Osteocyte (in vitro differentiated cells): ENCODE data around the gene SPSB3. TPM values are rescaled to one million over a fixed set of nuclear protein-coding genes. Genes with fewer than 3 reads are reported as not detected.

ENCODE experiments used
- DNase-seq: peaks from one replicate; pipeline ENCODE4 v3.0.0; 2021; ENCODE audit warnings: mixed read lengths; ENCODE audit not compliant: unreplicated experiment; ENCODE audit errors: extremely low spot score
- H3K27ac Mint-ChIP-seq: one replicate; pipeline ENCODE4 v1.8.0; 2021; ENCODE audit warnings: mild to moderate bottlenecking, mixed read lengths; ENCODE audit not compliant: unreplicated experiment
- H3K27me3 Mint-ChIP-seq: one replicate; pipeline ENCODE4 v1.8.0; 2021; ENCODE audit warnings: mixed read lengths; ENCODE audit not compliant: unreplicated experiment
- H3K36me3 Mint-ChIP-seq: one replicate; pipeline ENCODE4 v1.8.0; 2021; ENCODE audit warnings: mixed read lengths; ENCODE audit not compliant: unreplicated experiment
- H3K4me1 Mint-ChIP-seq: one replicate; pipeline ENCODE4 v1.8.0; 2021; ENCODE audit warnings: mixed read lengths; ENCODE audit not compliant: unreplicated experiment
- H3K4me3 Mint-ChIP-seq: one replicate; pipeline ENCODE4 v1.8.0; 2021; ENCODE audit warnings: mild to moderate bottlenecking, moderate library complexity, mixed read lengths; ENCODE audit not compliant: unreplicated experiment
- H3K9me3 Mint-ChIP-seq: one replicate; pipeline ENCODE4 v1.8.0; 2021; ENCODE audit warnings: mixed read lengths; ENCODE audit not compliant: unreplicated experiment
- CTCF ChIP-seq: fragments of 200-600 bp; sonication (generic); IDR thresholded peaks from 2 replicates; pipeline ENCODE4 v1.5.0; 2021; ENCODE audit warnings: antibody characterized with exemption, mild to moderate bottlenecking, moderate library complexity
- total RNA-seq: library from RNA; stranded (reverse); gene quantifications from 2 replicates; pipeline ENCODE4 v1.2.1, GENCODE V29; 2021

The SPSB3 gene
- total RNA-seq, 1 donor from 2014 or later, result 53.4 TPM

- peaks cover 17% of the 10 kb centered on the region for H3K36me3 Mint-ChIP-seq
- no peaks in the 10 kb centered on the region for H3K9me3 Mint-ChIP-seq
- H3K4me3 Mint-ChIP-seq, result no peak overlapping the region
- DNase-seq, result no peak
- no peaks in the 10 kb centered on the region for H3K4me1 Mint-ChIP-seq
- no peaks in the 10 kb centered on the region for H3K27me3 Mint-ChIP-seq
- no peak overlapping the region for H3K27ac Mint-ChIP-seq
- no peak for TF ChIP-seq CTCF
Observed at GRCh38 chr16:1757714-1758461, 24.5 kb downstream of the SPSB3 start.

- TF ChIP-seq CTCF, result no peak
- Mint-ChIP-seq H3K36me3 (peaks cover 12% of the 10 kb centered on the region), H3K27ac (no peak overlapping the region), H3K4me1 (no peaks in the 10 kb centered on the region), H3K9me3 (no peaks in the 10 kb centered on the region), H3K27me3 (no peaks in the 10 kb centered on the region), H3K4me3 (no peak overlapping the region)
- no peak for DNase-seq
Observed at GRCh38 chr16:1754204-1754603, 28.2 kb downstream of the SPSB3 start.

GRCh38 chr16:1752853-1753252 is 29.5 kb downstream of the SPSB3 start:
- no peak for TF ChIP-seq CTCF
- Mint-ChIP-seq H3K4me1 (peaks cover 1% of the 10 kb centered on the region), H3K27me3 (no peaks in the 10 kb centered on the region), H3K27ac (no peak overlapping the region), H3K4me3 (no peak overlapping the region), H3K9me3 (no peaks in the 10 kb centered on the region), H3K36me3 (peaks cover 12% of the 10 kb centered on the region)
- no peak for DNase-seq

- H3K36me3 Mint-ChIP-seq, result peaks cover 12% of the 10 kb centered on the region
- no peak overlapping the region for H3K27ac Mint-ChIP-seq
- H3K27me3 Mint-ChIP-seq, result no peaks in the 10 kb centered on the region
Observed at GRCh38 chr16:1751946-1752345, 30.4 kb downstream of the SPSB3 start.

More at GRCh38 chr16:1751946-1752345, 30.4 kb downstream of the SPSB3 start:
- no peak overlapping the region for H3K4me3 Mint-ChIP-seq
- H3K9me3 Mint-ChIP-seq, result no peaks in the 10 kb centered on the region
- H3K4me1 Mint-ChIP-seq, result peaks cover 5% of the 10 kb centered on the region
- no peak for DNase-seq
- no peak for TF ChIP-seq CTCF
